ENCODE results near the gene MSMB.
"Not testable (repeated sequence)": the region's sequence is repeated elsewhere in the genome, so short reads cannot be mapped to it uniquely, and the experiment has no call there.

The MSMB gene

GRCh38 chr10:46069771-46070463 lies 23.8 kb upstream of the MSMB start:
- no peak for DNase-seq (ENCODE audit: low read depth)

DNA sequence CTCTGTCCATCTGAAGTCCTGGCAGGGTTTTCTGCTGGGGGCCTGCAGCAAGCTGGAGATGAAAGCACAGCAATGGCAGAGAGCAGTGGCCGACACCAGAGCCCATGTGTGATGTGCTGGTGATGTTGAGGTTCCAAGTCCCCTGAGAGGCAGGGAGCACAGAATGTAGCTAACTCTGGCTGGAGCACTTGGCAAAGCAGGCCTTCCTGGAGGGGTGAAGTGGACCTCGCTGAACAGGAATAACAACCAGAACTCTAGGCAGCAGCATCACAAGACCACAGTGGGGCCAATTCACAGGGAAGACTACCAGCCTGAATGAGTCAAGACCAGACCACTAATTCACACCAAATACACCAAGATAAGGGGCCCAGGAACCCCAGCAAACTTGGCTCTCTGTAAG lies 22.8 kb upstream of the MSMB start:
- DNase-seq (ENCODE audit: low read depth): no peak

DNA sequence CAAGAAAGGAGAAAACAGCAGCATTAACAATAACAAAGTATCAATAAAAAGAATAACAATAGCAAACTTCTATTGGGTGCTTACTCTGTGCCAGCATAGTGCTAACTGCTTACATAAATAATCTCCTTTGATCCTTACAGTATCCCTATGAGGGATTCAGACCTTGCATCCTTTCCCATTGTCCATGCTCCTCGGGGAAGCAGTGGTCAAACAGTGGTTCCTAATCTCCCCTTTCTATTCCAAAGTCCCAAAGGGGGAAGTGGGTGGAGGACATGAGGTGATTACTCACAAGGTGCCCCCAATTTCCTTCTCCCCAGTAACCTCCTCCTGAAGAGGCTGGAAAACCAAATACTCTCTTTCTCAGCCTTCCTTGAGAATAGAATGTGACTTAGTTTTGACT lies 22.0 kb upstream of the MSMB start:
- no peak for DNase-seq (ENCODE audit: low read depth)

GRCh38 chr10:46064269-46064817 lies 18.3 kb upstream of the MSMB start:
- DNase-seq (ENCODE audit: low read depth): no peak

DNA sequence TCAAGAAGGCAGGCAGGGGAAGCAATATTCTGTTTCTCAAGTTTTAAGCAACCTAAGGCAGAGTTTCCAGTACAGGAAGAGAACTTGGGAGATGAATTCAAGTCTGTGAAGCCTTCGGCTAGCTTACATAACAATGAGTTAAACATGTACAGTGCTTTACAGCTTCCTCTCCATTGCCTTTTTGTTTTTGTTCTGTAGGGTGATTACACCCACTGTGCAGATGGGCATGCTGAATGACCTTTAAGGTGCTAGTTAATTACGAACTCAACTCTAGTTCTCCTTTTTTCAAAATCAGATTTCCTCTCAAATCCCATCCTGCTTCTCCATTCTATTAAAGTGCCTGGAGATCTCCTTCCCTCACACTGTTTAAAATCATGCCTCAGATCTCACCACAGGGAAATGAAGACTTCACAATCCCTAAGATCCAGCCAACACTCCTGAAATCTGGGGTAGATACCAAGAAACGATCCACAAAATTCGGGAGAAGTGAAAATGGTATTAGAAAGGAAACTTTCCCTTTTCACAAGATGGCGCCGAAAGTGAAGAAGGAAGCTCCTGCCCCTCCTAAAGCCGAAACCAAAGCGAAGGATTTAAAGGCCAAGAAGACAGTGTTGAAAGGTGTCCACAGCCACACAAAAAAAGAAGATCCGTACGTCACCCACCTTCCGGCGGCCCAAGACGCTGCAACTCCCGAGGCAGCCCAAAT lies 16.8 kb upstream of the MSMB start:
- DNase-seq (ENCODE audit: low read depth): no peak

- no peak for DNase-seq (ENCODE audit: low read depth)
These were observed 14.6 kb upstream of the MSMB start for GRCh38 chr10:46060706-46061105.

DNA sequence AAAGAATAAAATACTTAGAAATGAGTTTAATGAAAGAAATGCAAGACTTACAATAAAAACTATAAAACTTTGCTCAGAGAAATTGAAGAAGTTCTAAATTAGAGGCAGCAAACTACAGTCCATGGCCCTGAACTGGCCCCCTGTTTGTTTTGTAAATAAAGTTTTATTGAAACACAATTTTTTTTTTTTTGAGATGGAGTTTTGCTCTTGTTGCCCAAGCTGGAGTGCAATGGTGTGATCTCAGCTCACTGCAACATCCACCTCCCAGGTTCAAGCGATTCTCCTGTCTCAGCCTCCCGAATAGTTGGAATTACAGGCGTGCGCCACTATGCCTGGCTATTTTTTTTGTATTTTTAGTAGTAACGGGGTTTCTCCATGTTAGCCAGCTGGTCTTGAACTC lies 11.9 kb upstream of the MSMB start:
- DNase-seq (ENCODE audit: low read depth): not testable (repeated sequence)

- DNase-seq (ENCODE audit: low read depth): no peak
These were observed 11.0 kb upstream of the MSMB start for GRCh38 chr10:46057038-46057437.

DNA sequence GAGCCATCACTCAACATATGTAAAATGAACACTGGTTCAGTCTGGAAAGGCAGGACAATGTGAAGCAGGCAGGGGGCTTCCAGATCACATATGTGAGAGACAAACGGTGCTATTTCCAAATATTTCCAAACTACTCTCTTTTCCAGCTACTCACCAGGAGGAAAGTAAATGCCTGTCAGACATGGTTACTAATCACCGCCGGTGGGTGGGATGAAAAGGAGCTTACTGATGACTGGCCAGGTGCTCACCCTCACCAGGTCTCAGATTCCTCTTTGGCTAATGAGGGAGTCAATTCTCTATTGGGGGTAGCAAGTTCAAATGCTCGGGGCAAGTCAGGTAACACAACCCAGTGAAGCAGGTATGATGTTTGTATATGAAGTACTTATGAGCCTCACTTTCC lies 9.7 kb upstream of the MSMB start:
- DNase-seq (ENCODE audit: low read depth): no peak

- no peak for DNase-seq (ENCODE audit: low read depth)
These were observed 7.7 kb upstream of the MSMB start for GRCh38 chr10:46053534-46054434.

DNA sequence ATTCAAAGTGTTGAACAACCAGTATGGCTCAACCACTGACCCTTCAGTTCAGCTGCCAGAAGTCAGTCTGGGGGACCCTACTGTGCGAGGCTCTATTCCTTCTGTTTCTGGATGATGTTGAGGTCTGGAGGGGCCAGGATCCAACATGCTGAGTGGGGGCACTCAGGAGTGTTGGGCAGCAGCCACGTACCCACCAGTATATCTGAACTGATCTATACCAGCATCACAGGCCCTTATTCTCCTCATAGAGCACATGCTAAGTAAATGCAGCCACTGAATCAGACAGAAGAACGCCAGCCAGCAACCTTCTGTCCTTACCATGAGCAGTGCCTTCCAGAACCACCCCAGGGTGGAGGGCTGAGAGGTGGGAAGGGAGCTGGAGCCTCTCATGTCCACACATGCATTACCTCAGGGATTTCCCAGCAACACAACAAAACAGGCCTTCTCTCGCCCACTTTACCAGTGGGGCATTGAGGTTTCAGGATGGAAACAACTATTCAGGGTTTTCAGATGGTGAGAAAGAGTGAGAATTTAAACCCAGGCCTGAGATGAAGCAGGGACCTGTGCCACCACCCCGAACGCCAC lies 6.8 kb upstream of the MSMB start:
- DNase-seq (ENCODE audit: low read depth): no peak

DNA sequence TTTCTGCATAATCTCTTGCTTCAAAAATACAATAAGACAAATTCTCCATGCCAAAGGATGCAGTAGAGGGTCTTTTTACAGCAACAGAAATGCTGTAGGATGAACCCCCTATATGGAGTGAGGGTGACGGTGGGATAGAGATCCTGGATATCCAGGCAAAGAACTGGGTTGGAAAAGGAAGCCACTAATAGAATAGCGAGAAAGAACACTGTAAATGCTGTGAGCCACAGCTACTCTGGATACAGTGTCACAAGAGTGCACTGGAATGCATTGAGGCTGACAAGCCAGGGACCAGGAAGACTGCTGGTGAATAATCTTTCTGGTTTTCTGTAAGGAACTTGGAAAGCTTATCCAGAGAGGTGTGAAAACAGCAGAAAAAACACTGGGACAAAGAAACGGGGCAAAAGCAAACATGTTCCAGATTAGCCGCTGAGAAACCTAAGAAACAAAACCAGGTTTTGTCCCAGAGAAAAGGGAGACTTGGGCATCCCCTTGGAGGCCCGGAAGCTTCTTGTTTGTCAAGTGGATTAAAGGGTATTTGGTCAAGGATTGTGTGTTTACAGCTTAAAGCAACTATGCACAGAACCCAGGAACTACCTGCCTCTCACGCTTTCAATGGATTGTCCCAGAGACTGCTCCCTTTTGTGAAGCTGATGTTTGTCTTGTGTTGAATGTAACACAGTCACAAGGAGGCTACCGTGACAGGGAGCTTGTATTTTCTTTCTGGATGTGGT lies 6.2 kb upstream of the MSMB start:
- DNase-seq (ENCODE audit: low read depth): no peak

DNA sequence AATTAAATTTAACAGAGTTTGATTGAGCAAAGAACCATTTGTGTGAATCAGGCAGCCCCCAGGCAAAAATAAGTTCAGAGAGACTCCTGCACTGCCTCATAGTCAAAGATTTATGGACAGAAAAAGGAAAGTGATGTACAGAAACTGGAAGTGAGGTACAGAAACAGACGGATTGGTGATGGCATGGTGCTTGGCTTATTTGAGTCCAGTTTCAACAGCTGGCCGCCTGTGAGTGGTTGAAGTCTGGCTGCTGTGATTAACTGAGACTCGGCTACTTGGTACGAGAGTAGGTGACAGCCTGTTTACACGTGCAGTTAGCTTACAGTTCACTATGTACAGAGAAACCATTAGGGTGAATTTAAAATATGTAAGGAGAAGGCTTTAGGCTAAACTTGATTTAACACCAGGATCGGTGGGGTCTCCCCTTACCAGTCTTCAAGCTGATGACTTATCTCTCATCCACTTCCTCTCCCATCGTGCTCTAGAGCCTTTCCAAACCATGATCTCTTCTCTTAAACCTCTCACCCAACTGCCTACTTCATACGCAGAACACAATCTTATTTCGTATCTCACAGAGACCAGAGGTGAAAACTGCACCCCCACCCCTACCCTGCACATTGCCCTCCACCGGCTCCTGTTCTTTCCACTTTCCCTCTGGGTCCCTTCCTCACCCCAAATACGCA lies 5.0 kb upstream of the MSMB start:
- no peak for DNase-seq (ENCODE audit: low read depth)

DNA sequence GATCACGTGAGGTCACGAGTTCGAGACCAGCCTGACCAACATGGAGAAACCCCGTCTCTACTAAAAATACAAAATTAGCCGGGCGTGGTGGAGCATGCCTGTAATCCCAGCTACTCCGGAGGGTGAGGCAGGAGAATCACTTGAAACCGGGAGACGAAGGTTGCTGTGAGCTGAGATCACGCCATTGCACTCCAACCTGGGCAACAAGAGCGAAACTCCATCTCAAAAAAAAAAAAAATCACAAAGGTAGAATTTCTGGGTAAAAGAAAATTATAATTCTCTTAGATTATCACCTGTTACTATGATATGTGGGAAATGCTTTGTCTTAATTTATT lies 3.4 kb upstream of the MSMB start:
- DNase-seq (ENCODE audit: low read depth): not testable (repeated sequence)

GRCh38 chr10:46048152-46048551 lies 2.1 kb upstream of the MSMB start:
- no peak for DNase-seq (ENCODE audit: low read depth)

DNA sequence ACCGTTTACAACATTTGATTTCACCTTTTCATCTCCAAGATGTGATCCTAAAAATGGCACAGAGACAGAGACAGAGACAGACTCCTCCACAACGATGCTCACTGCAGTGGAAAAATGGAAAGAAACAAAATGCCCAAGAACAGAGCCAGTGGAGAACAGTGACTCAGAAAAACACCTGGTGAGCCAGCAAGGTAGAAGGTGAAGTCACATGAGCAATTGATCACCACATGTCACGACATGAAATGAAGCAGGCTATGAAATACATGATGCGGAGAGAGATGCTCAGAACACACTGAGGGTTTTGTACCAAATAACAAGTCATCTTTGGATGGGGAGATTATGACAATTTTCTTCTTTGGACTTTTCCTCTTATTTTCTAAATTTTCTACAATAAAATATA lies 3.5 kb downstream of the MSMB start:
- DNase-seq (ENCODE audit: low read depth): no peak

GRCh38 chr10:46040004-46040403 lies 6.1 kb downstream of the MSMB start:
- no peak for DNase-seq (ENCODE audit: low read depth)

GRCh38 chr10:46037107-46037825 lies 8.8 kb downstream of the MSMB start:
- DNase-seq (ENCODE audit: low read depth): no peak

DNA sequence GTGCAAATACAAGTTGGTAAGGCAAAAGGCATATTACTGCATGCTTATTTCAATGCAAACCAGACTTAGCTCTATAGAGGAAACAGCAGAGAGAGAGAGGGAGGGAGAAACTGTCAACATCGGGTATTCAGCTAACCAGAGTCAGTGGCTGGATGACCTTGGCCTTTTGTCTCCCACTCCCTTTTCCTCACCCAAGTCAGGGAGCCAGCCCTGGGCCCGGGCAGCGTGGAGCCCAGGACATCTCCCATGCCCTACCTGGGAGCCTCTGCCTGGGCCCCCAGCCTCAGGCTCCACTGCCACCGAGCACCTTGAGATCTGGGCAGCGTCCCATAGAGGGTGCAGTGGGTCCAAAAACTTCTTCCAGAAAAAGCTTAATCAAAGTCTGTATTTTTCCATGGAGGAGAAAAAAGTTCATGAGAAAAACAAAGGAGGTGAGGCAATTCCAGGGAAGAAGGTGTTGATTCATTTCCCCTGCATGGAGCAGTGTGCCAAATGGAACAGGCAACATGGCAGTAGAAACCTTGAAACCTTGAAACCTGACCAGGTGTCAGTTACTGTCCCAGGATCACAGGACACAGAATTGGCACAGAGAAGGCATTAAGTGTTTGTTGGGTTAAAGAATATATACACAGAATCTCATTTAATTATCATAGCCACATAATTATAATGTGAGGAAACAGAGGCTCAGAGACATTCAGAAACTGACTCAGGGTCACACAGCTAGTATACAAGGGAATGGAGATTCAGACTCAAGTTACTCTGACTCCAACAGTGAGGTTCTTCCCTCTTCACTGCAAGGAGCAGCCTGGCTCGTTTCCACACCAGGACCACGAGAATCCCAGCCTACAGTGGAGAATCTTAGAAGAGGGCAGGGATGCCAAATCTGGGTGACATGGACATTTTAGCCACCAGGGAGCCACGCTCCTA lies 9.9 kb downstream of the MSMB start:
- DNase-seq (ENCODE audit: low read depth): no peak

All from T-helper 22 cell (primary cell).